GM12874 (cell line): ENCODE data around the gene C6orf89.

Source experiments
- TF ChIP-seq, protein P1 (sequence below): IDR thresholded peaks from 2 replicates; pipeline ENCODE4 v1.5.1; 2011; ENCODE audit warnings: low read depth, mild to moderate bottlenecking, control low read depth, low read length, moderate library complexity; ENCODE audit not compliant: insufficient read depth

Gene C6orf89

DNA sequence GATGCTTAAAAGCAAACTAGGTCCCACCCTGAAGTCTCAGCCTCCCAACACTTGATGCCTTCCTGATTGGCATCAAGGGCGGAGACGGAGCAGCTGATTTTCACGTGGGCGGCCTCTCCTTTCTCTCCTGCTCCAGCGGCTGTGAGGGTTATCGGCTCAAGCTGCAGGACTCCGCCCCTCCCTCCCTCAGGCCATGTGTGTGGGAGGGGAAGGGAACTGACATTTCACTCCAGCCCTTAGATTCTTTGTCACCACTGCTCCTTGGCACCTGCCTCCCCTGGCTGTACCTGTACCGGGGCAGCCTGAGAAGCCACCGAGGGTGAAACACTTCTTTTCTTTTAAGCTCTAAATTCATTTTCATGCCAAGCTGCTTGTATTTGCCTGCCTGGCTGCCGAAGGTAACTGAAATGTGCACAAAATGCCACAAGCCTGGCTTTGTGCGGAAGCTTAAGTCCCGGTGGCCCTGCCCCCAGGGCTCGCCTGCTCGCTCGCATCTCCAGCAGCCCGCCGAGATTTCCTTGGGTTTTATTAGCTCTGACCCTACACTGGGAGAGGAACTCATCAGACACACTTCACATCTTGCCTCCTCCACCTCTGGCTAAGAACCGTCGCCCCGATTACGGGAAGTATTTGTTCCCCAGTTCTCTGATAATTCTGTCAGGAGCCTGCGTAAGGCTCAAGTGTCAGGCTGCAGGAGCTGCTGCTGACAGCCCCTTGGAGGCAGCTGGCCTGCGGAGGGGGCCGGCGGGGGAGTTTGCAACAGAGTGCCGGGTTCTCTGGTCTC is 36.9 kb upstream of the C6orf89 start:
- TF ChIP-seq, protein P1, sequence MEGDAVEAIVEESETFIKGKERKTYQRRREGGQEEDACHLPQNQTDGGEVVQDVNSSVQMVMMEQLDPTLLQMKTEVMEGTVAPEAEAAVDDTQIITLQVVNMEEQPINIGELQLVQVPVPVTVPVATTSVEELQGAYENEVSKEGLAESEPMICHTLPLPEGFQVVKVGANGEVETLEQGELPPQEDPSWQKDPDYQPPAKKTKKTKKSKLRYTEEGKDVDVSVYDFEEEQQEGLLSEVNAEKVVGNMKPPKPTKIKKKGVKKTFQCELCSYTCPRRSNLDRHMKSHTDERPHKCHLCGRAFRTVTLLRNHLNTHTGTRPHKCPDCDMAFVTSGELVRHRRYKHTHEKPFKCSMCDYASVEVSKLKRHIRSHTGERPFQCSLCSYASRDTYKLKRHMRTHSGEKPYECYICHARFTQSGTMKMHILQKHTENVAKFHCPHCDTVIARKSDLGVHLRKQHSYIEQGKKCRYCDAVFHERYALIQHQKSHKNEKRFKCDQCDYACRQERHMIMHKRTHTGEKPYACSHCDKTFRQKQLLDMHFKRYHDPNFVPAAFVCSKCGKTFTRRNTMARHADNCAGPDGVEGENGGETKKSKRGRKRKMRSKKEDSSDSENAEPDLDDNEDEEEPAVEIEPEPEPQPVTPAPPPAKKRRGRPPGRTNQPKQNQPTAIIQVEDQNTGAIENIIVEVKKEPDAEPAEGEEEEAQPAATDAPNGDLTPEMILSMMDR: no peak

DNA sequence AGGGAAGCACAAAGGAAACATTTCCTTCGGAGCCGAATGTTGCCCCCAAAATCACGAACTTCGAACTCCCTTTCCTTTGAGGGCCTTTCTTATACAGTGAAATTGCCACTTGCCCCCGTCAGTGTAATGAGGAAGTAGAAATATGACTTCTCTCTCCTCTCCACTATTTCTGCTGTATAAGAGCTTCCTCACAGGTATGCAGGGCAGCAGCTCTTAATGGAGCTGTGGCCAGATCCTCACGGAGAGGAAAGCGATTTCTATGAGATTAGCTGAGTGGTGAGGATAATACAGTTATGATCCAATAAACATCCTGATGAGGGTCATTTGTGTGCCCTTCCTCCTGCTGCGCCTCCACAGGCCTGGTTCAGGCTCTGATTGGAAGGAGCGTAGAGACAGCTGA is 35.7 kb upstream of the C6orf89 start:
- TF ChIP-seq, protein P1: no peak

DNA sequence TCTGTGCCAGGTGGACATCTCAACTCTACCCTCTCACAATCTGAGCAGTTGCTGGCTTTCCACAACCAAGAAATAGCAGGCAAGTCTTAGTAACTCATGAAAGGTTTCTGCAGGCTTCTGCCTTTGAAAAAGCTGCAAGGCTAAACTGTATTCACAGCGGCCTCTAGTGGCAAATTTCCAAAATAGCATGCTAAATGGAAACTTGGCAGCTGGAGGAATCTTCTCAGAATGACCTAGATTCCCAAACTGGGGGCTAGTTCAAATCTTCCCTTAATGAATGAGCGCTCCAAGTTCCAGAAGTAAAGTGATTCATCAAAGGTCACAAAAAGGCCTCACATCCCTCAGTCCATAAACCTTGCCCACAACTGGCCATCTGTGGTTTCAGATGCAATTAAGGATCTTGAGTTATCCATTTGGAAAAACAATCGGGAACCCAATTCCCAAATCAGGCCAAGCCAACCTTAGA is 34.6 kb upstream of the C6orf89 start:
- TF ChIP-seq, protein P1: peak; percentile 65

DNA sequence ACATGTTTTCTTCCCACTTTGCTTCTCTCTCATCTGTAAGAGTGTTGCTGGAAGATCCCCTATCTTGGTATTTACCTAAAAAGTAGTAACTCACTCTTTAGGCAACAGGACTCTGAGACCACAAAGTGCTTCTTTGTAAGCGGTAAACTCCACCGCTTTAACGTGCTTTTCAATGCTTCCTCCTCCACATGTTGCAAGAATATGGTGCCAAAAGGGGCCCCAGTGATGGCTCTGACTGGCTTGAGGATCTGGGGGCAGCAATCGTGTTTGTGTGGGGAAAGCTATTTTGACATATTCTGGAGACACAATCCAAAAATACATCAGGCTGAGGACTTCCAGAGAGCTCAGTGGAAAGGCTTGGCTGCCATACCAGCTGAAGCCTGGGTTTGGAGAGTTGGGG is 34.1 kb upstream of the C6orf89 start:
- TF ChIP-seq, protein P1: no peak

DNA sequence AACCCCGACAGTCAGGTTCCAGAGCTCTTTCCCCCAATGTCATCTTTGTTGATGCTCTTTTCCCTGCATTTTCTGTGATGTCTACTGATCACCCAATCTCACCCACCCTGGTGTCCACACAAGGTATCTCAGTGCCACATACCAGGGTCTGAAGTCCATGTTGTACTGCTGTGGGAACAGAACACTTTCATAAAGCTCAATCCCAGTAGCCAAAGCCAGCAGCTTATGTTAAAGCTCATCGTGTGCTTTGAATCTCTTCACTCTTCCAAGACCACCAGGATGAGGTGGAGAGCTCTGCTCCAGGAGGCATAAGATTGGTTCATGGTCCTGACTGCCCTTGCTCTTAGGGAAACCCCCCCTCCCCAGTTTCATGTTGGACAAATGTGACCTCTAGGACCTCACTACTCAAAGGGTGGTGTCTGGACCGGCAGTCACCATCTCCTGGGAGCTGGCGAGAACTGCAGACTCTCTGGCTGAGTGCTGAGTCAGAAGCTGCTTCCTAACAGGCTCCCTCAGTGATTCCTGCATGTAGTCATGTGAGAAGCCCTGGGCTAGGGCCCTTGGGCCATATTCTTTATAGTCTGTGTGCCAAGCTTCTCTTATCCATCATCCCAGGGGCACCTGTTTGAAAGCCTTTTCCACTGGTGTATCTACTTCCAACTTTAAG is 33.1 kb upstream of the C6orf89 start:
- TF ChIP-seq, protein P1: no peak

DNA sequence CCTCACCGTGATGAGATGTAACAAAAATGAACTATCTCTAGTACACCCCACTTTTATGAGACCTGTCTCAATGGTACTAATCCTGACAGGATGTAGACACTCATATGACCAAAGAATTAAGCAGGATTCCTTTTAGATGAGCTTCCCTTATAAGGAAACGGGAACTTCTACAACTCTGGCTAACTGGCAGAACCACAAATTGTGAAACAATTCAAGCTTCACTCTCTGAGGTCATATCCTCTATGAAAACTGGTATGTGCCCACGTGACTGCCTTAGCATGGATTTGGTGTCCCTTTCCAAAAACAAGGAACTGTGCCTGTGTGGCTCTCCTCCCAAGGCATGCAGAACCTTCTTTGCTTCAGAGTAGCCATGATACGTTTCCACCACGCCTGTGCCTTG is 32.4 kb upstream of the C6orf89 start:
- TF ChIP-seq, protein P1: no peak

DNA sequence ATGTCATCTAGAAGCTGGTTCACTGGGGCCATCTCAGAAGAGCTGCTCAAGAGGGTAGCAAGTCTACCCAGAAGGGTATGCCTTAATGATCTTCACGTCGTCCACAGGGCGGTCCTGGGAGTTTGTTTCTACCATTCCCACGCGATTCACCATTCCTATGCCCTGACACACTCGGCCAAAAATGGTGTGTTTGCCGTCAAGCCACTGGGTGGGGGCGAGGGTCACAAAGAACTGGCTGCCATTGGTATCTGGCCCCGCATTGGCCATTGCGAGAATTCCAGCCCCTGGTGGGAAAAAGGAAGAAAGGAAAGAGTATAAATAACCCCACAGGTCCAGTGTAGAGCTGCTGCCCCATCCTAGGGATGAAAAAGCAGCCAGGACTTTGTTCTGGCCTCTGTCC is 30.0 kb upstream of the C6orf89 start:
- TF ChIP-seq, protein P1: no peak
